ENCODE results near the gene BBS1. TPM values are rescaled to one million over a fixed set of nuclear protein-coding genes. Genes with fewer than 3 reads are reported as not detected.
"Not testable (repeated sequence)": the region's sequence is repeated elsewhere in the genome, so short reads cannot be mapped to it uniquely, and the experiment has no call there.

Gene BBS1
- total and polyA plus RNA-seq, 2 donors, result 11.0 to 14.1 TPM

DNA sequence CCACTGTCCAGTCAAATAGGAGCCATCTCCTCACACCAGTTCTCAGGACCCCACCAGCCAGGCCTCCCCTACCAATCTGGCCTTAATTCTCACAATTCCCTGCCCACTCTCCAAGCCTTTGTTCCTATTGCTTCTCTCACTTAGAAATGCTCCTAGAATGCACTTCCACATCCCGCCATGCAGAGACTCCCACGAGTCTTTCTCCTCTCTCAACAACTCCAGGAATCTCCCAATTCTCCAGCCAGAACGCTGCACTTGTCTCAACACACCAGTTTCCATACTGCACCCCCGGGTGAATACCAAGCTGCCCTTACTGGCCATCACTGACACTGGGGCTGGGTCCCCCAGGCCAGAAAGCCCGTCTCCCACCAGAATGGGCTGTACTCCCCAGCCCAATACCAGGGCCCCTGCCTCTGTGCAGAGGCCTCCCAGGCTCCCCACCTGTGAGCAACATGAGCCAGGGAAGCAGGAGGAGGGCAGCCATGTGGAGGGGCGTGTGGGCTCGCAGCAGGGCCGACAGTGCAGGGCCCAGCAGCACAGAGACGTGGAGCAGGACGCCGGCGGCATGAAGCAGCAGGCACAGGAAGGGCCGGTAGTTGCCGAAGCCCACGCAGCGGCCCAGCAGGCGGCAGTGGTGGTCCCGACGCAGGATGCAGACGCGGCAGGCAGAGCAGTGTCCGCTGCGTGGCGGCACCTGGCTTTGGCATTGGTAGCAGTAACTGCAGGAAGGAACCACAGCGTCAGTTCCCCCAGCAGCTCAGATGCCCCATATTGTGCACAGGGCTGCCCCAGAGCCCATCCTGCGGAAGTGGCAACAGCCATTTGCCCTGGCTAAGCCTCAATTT is 33.0 kb downstream of the BBS1 start:
- Histone ChIP-seq H3K4me1 (ENCODE audit: control insufficient read depth in 2 of 2, insufficient read depth in 2 of 2, low read length in 2 of 2) (peaks cover 15 to 31% of the 10 kb centered on the region in 2 donors), H3K9me3 (ENCODE audit: control insufficient read depth in 2 of 2, insufficient read depth in 1 of 2, low read length in 1 of 2) (peaks cover 0 to 6% of the 10 kb centered on the region in 2 donors), H3K27me3 (ENCODE audit: control insufficient read depth in 2 of 2, insufficient read depth in 1 of 2, low read length in 1 of 2) (peaks cover 12 to 27% of the 10 kb centered on the region in 2 donors), H3K4me3 (ENCODE audit: low read length in 2 of 2) (peak overlapping the region; percentile 9 to 23), H3K36me3 (ENCODE audit: control insufficient read depth in 2 of 2, insufficient read depth in 2 of 2, low read length in 1 of 2) (peaks cover 24 to 34% of the 10 kb centered on the region in 2 donors), H3K27ac (ENCODE audit: low read depth in 1 of 2, low read length in 1 of 2) (peak overlapping the region; percentile 25 to 64)
- 20% methylated on average over 26 of the region's 26 CpGs for WGBS
- peak; percentile 23 to 80 (median 50) for DNase-seq (ENCODE audit: low read depth in 6 of 9, low spot score in 9 of 9)

- Histone ChIP-seq H3K27me3 (ENCODE audit: control insufficient read depth in 2 of 2, insufficient read depth in 1 of 2, low read length in 1 of 2) (peaks cover 12 to 41% of the 10 kb centered on the region in 2 donors), H3K36me3 (ENCODE audit: control insufficient read depth in 2 of 2, insufficient read depth in 2 of 2, low read length in 1 of 2) (peaks cover 16 to 21% of the 10 kb centered on the region in 2 donors), H3K4me3 (ENCODE audit: low read length in 2 of 2) (peak overlapping the region; percentile 72 to 78), H3K4me1 (ENCODE audit: control insufficient read depth in 2 of 2, insufficient read depth in 2 of 2, low read length in 2 of 2) (peaks cover 15 to 31% of the 10 kb centered on the region in 2 donors)
- not testable (repeated sequence) for H3K9me3 ChIP-seq (ENCODE audit: control insufficient read depth in 2 of 2, insufficient read depth in 1 of 2, low read length in 1 of 2); H3K27ac ChIP-seq (ENCODE audit: low read depth in 1 of 2, low read length in 1 of 2); DNase-seq (ENCODE audit: low read depth in 6 of 9, low spot score in 9 of 9)
- 90% methylated on average over 14 of the region's 14 CpGs for WGBS
Measured at GRCh38 chr11:66544952-66545351, 34.5 kb downstream of the BBS1 start.

DNA sequence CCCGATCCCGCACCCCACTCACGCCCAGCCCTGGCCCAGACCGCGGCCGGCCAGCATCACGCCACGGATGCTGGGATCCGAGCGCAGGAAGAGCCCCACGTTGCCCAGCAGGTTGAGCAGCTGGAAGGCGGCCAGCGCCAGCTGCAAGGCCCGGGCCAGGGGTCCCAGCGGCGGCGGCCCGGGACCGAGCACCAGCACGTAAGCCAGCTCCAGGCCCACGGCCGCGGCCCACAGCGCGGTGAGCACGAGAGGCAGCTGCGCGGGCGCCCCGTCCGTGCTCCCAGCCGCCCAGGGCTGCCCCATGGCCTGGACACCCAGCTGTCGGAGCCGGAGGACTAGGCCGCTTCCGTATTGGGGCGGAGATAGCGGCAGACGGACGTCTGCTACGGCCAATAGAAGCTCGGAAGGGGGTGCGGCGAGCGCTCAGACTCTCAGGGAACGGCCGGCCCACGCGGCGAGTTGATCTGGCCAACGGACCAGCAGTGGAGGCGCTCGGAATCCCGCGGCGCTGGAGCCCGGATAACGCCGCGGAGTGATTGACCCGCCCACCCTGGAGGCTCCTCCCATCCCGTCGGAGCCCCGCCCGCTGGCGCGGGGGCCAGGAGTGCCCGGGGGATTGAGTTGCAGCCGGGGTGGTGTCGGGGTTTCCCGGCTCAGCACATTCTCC is 35.4 kb downstream of the BBS1 start, which contains the start of gene ZDHHC24:
Gene ZDHHC24 (minus strand): TSS at position 348 of the 667 bp plus-strand sequence. CDS start 45 bp downstream, at position 303.
- Histone ChIP-seq H3K4me1 (ENCODE audit: control insufficient read depth in 2 of 2, insufficient read depth in 2 of 2, low read length in 2 of 2) (peaks cover 15 to 31% of the 10 kb centered on the region in 2 donors), H3K27me3 (ENCODE audit: control insufficient read depth in 2 of 2, insufficient read depth in 1 of 2, low read length in 1 of 2) (peaks cover 12 to 50% of the 10 kb centered on the region in 2 donors), H3K4me3 (ENCODE audit: low read length in 2 of 2) (peak within 1 kb of the TSS; percentile 72 to 78), H3K27ac (ENCODE audit: low read depth in 1 of 2, low read length in 1 of 2) (peak within 1 kb of the TSS in 1 of 2 donors; percentile 78), H3K9me3 (ENCODE audit: control insufficient read depth in 2 of 2, insufficient read depth in 1 of 2, low read length in 1 of 2) (peaks cover 0 to 6% of the 10 kb centered on the region in 2 donors), H3K36me3 (ENCODE audit: control insufficient read depth in 2 of 2, insufficient read depth in 2 of 2, low read length in 1 of 2) (peaks cover 14 to 18% of the 10 kb centered on the region in 2 donors)
- WGBS, result under 1% methylated on average over 71 of the region's 71 CpGs
- peak; percentile 34 to 86 (median 62) for DNase-seq (ENCODE audit: low read depth in 6 of 9, low spot score in 9 of 9)

DNA sequence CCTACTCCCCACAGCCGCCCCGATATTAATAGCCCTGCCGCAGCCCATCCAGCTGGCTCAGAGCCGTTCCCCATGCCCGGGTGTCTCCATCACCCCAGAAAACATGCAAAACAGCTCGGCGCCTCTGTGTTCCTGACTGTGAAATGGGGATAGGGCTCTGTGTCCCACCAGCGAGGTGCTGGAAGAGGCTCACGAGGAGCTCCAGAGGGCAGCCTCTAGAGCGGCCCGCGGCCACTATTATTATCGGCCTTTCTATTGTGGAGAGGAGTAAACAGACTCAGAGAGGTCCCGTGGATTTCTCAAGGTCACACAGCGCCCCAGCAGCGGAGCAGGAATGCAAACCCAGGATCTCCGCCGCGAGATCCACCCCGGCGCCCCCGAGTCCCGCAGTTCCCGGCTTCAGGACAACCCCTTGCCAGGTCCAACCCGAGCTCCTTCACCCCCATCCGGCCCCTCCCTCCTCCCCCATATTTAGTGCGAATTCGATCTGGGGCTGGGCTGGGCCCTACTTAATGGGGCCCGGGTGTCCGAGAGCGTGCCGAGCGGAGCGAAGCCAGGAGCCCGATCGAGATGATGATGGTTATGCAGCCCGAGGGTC is 36.0 kb downstream of the BBS1 start, which contains the start of gene ACTN3:
Gene ACTN3 (plus strand): TSS at position 536 of the 598 bp plus-strand sequence. CDS start 35 bp downstream, at position 571.
- DNase-seq (ENCODE audit: low read depth in 6 of 9, low spot score in 9 of 9), result no peak
- Histone ChIP-seq H3K4me3 (ENCODE audit: low read length in 2 of 2) (peak within 1 kb of the TSS; percentile 72 to 78), H3K36me3 (ENCODE audit: control insufficient read depth in 2 of 2, insufficient read depth in 2 of 2, low read length in 1 of 2) (peaks cover 14 to 15% of the 10 kb centered on the region in 2 donors), H3K27ac (ENCODE audit: low read depth in 1 of 2, low read length in 1 of 2) (peak within 1 kb of the TSS in 1 of 2 donors; percentile 78), H3K9me3 (ENCODE audit: control insufficient read depth in 2 of 2, insufficient read depth in 1 of 2, low read length in 1 of 2) (peaks cover 0 to 6% of the 10 kb centered on the region in 2 donors), H3K4me1 (ENCODE audit: control insufficient read depth in 2 of 2, insufficient read depth in 2 of 2, low read length in 2 of 2) (peaks cover 15 to 31% of the 10 kb centered on the region in 2 donors), H3K27me3 (ENCODE audit: control insufficient read depth in 2 of 2, insufficient read depth in 1 of 2, low read length in 1 of 2) (peaks cover 12 to 57% of the 10 kb centered on the region in 2 donors)
- WGBS, result 15% methylated on average over 37 of the region's 37 CpGs

GRCh38 chr11:66546966-66547661 is 36.7 kb downstream of the BBS1 start:
- DNase-seq (ENCODE audit: low read depth in 6 of 9, low spot score in 9 of 9), result no peak
- no peak overlapping the region for H3K27ac ChIP-seq (ENCODE audit: low read depth in 1 of 2, low read length in 1 of 2)

GRCh38 chr11:66547662-66548009 is 37.2 kb downstream of the BBS1 start:
- Histone ChIP-seq H3K27ac (ENCODE audit: low read depth in 1 of 2, low read length in 1 of 2) (no peak overlapping the region), H3K4me3 (ENCODE audit: low read length in 2 of 2) (no peak overlapping the region), H3K4me1 (ENCODE audit: control insufficient read depth in 2 of 2, insufficient read depth in 2 of 2, low read length in 2 of 2) (peaks cover 15 to 31% of the 10 kb centered on the region in 2 donors), H3K9me3 (ENCODE audit: control insufficient read depth in 2 of 2, insufficient read depth in 1 of 2, low read length in 1 of 2) (peaks cover 0 to 6% of the 10 kb centered on the region in 2 donors), H3K27me3 (ENCODE audit: control insufficient read depth in 2 of 2, insufficient read depth in 1 of 2, low read length in 1 of 2) (peaks cover 12 to 59% of the 10 kb centered on the region in 2 donors), H3K36me3 (ENCODE audit: control insufficient read depth in 2 of 2, insufficient read depth in 2 of 2, low read length in 1 of 2) (peaks cover 4 to 5% of the 10 kb centered on the region in 2 donors)
- 72% methylated on average over 5 of the region's 5 CpGs for WGBS
- no peak for DNase-seq (ENCODE audit: low read depth in 6 of 9, low spot score in 9 of 9)

More at GRCh38 chr11:66546966-66547661, 36.7 kb downstream of the BBS1 start:
- peaks cover 9 to 10% of the 10 kb centered on the region in 2 donors for H3K36me3 ChIP-seq (ENCODE audit: control insufficient read depth in 2 of 2, insufficient read depth in 2 of 2, low read length in 1 of 2)
- no peak overlapping the region for H3K4me3 ChIP-seq (ENCODE audit: low read length in 2 of 2)
- H3K4me1 ChIP-seq (ENCODE audit: control insufficient read depth in 2 of 2, insufficient read depth in 2 of 2, low read length in 2 of 2), result peaks cover 15 to 31% of the 10 kb centered on the region in 2 donors
- WGBS, result 66% methylated on average over 18 of the region's 18 CpGs
- H3K27me3 ChIP-seq (ENCODE audit: control insufficient read depth in 2 of 2, insufficient read depth in 1 of 2, low read length in 1 of 2), result peaks cover 12 to 59% of the 10 kb centered on the region in 2 donors
- peaks cover 0 to 6% of the 10 kb centered on the region in 2 donors for H3K9me3 ChIP-seq (ENCODE audit: control insufficient read depth in 2 of 2, insufficient read depth in 1 of 2, low read length in 1 of 2)

DNA sequence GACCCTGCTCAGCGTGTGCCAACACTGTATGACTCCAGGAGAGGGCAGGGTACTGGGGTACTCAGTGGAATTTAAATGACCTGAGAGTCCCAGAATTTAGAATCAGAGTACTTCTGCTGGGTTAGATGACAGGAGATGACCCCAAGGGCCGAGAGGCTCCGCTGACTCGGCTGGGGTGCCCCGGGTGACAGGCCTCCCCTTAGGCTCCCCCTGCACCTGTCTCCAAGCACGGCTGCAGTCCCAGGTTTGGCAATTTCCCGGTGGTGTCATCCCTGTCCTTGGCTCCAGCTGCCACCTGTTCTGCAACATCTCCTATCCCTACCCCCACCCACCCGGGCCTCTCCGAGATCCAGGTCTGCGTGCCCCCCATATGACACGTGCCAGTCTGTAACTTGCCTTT is 37.6 kb downstream of the BBS1 start:
- 87% methylated on average over 11 of the region's 11 CpGs for WGBS
- H3K9me3 ChIP-seq (ENCODE audit: control insufficient read depth in 2 of 2, insufficient read depth in 1 of 2, low read length in 1 of 2), result peaks cover 0 to 6% of the 10 kb centered on the region in 2 donors
- peaks cover 15 to 31% of the 10 kb centered on the region in 2 donors for H3K4me1 ChIP-seq (ENCODE audit: control insufficient read depth in 2 of 2, insufficient read depth in 2 of 2, low read length in 2 of 2)
- H3K4me3 ChIP-seq (ENCODE audit: low read length in 2 of 2), result no peak overlapping the region
- H3K36me3 ChIP-seq (ENCODE audit: control insufficient read depth in 2 of 2, insufficient read depth in 2 of 2, low read length in 1 of 2), result peaks cover under 1 to 2% of the 10 kb centered on the region in 2 donors
- no peak overlapping the region for H3K27ac ChIP-seq (ENCODE audit: low read depth in 1 of 2, low read length in 1 of 2)
- DNase-seq (ENCODE audit: low read depth in 6 of 9, low spot score in 9 of 9), result no peak
- peaks cover 12 to 59% of the 10 kb centered on the region in 2 donors for H3K27me3 ChIP-seq (ENCODE audit: control insufficient read depth in 2 of 2, insufficient read depth in 1 of 2, low read length in 1 of 2)
